PFSK-1 (cell line): ENCODE measurements around the gene MGAT4B.

Experiments used
- POLR2AphosphoS5 ChIP-seq: IDR thresholded peaks from 2 replicates; pipeline ENCODE4 v1.6.1; 2012; ENCODE audit warnings: low read depth, mild to moderate bottlenecking, control low read depth, low read length, moderate library complexity
- REST ChIP-seq, 2 experiments: IDR thresholded peaks; 2 replicates each; pipeline versions ENCODE4 v1.6.1 to v1.8.0; 2011 to 2012; ENCODE audit warnings: low read depth in 2 of 2, low read length in 2 of 2, control low read depth in 1 of 2, inconsistent platforms in 1 of 2, mild to moderate bottlenecking in 1 of 2, moderate library complexity in 1 of 2; ENCODE audit not compliant: insufficient read depth in 1 of 2
- SIN3A ChIP-seq: IDR thresholded peaks from 2 replicates; pipeline ENCODE4 v1.6.1; 2012; ENCODE audit warnings: mild to moderate bottlenecking, low read length, moderate library complexity, borderline replicate concordance; ENCODE audit not compliant: insufficient read depth
- TAF1 ChIP-seq: IDR thresholded peaks from 2 replicates; pipeline ENCODE4 v1.6.1; 2012; ENCODE audit warnings: low read length, control low read depth, borderline replicate concordance; ENCODE audit not compliant: insufficient read depth

DNA sequence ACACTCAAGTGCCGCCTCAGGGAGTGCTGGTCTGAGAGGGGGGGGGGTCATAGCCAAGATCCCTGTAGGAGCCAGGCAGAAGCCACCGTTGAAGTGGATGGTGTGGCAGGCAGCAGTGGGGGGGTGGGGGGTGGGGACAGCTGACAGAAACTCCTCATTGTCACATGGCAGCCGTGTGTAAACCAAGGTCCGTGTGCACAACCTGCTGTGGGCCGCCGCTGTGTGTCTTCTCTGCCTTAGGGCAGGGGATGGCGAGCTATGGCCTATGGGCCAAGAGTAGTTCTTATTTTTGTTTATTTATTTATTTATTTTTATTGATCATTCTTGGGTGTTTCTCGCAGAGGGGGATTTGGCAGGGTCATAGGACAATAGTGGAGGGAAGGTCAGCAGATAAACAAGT, 27.5 kb upstream of the MGAT4B start:
- TF ChIP-seq POLR2AphosphoS5 (no peak), SIN3A (no peak), REST (IDR thresholded peaks at IDR 0.05; ENCODE audit: insufficient read depth in 1 of 2, low read depth in 2 of 2, low read length in 2 of 2) (no peak), TAF1 (no peak)
